Activated CD8-positive, alpha-beta memory T cell treated with anti-CD3 and anti-CD28 coated beads, Interleukin-2, amount 50 U/mL, for 1 hour (primary cell): Measurements from ENCODE around the gene VAV1.

Experiments used
- DNase-seq: peaks from one replicate; pipeline ENCODE4 v3.0.0-alpha.2; 2020; ENCODE audit errors: extremely low read depth

The VAV1 gene

DNA sequence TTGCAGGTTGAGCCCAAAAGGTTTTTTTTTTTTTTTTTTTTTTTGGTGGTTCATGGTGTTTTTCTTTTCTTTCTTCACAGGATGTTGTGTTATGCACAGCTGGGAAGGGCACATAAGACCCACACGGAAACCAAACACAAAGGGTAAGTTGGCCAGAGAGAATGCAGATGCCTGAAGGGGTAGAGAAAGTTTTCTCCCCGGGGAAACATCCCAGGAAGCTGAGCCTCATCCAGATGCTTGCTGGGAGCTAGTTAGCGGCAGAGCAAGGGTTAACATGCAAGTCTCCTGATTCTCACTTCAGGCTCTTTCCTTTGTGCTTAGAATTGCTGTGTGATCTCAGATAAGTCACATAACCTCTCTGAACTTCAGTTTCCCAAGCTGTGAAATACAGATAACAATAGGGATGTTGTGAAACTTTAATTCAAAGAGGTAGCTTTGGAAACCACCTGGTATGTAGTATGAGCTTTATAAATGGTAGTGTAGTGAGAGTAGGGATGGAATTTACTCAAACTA is 117.9 kb downstream of the VAV1 start:
- DNase-seq: no peak

DNA sequence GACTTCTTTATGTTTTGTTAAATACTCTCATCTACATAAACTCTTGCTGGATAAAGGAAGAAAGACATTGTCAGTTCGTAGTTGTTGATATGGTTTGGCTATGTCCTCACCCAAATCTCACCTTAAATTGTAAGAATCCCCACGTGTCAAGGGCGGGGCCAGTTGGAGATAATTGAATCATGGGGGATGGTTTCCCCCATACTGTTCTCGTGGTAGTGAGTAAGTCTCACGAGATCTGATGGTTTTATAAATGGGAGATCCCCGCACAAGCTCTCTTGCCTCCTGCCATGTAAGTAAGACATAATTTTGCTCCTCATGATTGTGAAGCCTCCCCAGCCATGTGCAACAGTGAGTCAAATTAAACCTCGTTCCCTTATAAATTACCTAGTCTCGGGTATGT is 118.4 kb downstream of the VAV1 start:
- no peak for DNase-seq

DNA sequence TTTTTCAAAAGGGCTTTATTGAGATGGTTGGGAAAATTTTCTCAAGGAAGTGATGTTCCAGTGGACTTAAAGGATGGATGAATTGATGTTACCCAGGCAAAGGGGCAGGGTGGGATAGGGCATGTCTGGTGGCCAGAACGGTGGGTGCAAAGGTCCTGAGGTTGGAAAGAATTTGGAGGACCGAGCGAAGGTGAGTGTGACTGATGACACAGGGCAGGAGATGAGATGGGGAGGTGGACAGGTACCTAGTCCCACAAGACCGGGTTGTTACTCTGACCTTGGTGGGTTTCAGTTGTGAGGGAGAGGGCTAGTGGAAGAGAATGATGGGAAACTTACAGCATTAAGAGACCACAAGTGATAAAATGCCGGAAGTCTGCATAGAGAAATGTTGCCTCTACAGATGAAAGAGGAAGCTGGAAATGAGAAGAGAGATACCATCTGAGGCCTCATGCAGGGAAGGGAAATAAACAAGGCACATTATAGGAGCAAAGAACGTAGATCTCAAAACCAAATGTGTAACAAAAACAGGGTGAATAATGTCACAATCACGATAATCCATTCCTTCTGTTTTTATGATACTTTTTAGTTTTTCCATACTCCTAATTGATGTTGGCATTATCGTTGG is 119.4 kb downstream of the VAV1 start:
- no peak for DNase-seq

DNA sequence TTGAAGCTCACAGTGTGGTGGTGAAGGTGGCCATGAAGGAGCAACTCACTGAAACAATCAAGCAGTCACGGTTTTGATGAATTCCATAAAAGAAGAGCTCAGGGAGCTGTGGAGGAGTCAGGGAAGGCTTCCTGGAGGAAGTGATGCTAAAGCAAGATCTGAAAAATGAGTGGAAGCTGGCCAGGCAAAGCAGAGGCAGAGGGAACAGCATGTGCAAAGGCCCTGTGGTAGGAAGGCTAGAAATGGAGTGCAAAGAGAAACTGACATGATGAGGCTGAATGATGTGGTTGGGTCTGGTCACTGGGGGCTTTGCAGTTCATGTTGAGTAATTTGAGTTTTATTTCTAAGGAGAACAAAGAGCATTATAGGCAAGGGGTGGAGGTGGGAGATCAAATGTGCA is 121.8 kb downstream of the VAV1 start:
- no peak for DNase-seq

DNA sequence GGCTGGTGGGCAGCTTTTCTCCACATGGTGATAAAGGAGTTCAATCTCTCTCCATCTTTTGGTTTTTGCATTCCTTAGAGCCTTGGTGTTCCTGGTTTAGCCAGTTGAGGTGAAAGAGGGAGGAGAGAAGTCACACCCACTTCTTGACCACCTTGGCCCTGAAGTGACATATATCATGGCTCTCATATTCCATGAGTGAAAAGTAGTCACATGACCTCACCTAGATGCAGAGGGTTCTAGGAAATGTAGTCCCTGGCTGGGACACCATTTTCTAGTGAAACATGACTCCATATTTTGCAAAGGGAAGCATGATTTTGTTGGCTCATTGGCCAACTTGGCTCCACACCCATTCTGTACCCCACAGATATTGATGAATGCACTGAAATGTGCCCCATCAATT is 130.9 kb downstream of the VAV1 start:
- no peak for DNase-seq

DNA sequence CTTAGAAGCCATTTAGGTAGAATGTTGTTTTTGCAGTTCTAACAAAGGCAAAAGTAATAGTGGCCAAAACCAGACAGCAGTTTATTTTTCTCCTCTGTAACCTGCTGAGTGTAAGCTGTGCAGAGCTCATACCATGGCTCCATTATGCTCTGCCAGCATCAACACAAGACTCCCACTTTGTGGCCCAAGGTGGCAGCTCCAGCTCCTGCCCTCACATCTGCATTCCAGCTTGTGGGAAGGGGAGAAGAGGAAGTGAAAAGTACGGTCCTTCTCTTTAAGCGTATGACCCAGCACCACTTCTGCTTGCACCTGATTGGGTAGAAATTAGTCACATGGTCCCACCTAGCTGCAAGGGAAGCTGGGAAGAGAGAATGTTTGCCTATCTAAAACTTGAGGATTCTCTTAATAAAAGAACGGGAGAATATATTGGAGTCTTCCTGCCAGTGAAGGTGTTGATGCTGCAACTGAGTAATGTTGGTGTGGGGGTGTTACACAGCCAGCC is 134.1 kb downstream of the VAV1 start:
- DNase-seq: no peak
